HCT116 (cell line): ENCODE results near the gene ETFA. TPM values are rescaled to one million over a fixed set of nuclear protein-coding genes. Genes with fewer than 3 reads are reported as not detected.

Experiments used
- ATAC-seq: fragments of 200-7000 bp; cut with Tn5 transposase; 2 replicates; pipeline ENCODE4 v1.9.1; 2020; ENCODE audit warnings: mild to moderate bottlenecking, moderate library complexity
- BruUV-seq: library from RNA; stranded (reverse); fragments of 400-500 nt; replicated peaks from 2 replicates; lab custom pipeline; 2021; lab: Mats Ljungman, UMichigan
- CTCF ChIA-PET: fragments of 300-600 bp; sonication (Branson Sonifier 250); formaldehyde crosslinking; loops from one replicate; lab custom pipeline; 2021; ENCODE audit warnings: antibody characterized with exemption; lab: Charles Lee
- POLR2A ChIA-PET: fragments of 300-600, 350-600 bp; sonication (Branson Sonifier 250); formaldehyde crosslinking; loops from one replicate; lab custom pipeline; 2021; ENCODE audit warnings: antibody characterized with exemption; lab: Charles Lee
- RAD21 ChIA-PET, 2 experiments: fragments of 300-600 bp; sonication (Branson Sonifier 250); formaldehyde crosslinking; loops; one replicate each; lab custom pipeline; 2023; ENCODE audit warnings: low total read pairs in 2 of 2; ENCODE audit not compliant: uncharacterized antibody in 2 of 2, unreplicated experiment in 2 of 2, low non-redundant PET in 1 of 2; lab: Charles Lee
- DNase-seq: peaks from one replicate; pipeline ENCODE4 v3.0.0-alpha.2; 2010; ENCODE audit warnings: low read depth, low spot score
- H2AFZ ChIP-seq: fragments of 200-600 bp; shearing (Covaris generic), sonication (generic); 2 replicates; pipeline ENCODE4 v1.6.1; 2017; ENCODE audit warnings: low read depth, mixed run types, mixed read lengths, antibody characterized with exemption, low read length; ENCODE audit not compliant: poor library complexity, severe bottlenecking
- H3K27ac ChIP-seq: 2 replicates; pipeline ENCODE4 v1.5.1; 2012; ENCODE audit warnings: low read depth, low read length
- H3K27me3 ChIP-seq: fragments of 200-600 bp; sonication (generic); 2 replicates; pipeline ENCODE4 v1.6.1; 2016; ENCODE audit warnings: mixed run types, low read length, mixed read lengths; ENCODE audit not compliant: insufficient read depth
- H3K36me3 ChIP-seq, 2 experiments: fragments of 200-500 bp in 1 of 2; fragments of 200-600 bp in 1 of 2; sonication (Bioruptor generic) in 1 of 2; sonication (generic) in 1 of 2; 2 replicates each; pipeline versions ENCODE4 v1.5.1 to v1.6.1; 2014 to 2016; ENCODE audit warnings: low read length in 2 of 2, inconsistent platforms in 1 of 2, mixed read lengths in 1 of 2, mixed run types in 1 of 2; ENCODE audit not compliant: insufficient read depth in 2 of 2, control insufficient read depth in 1 of 2
- H3K4me1 ChIP-seq, 2 experiments: fragments of 200-600 bp in 1 of 2; sonication (generic) in 1 of 2; 2 replicates each; pipeline versions ENCODE4 v1.5.1 to v1.6.1; 2012 to 2017; ENCODE audit warnings: low read length in 2 of 2, inconsistent platforms in 1 of 2, mild to moderate bottlenecking in 1 of 2, mixed read lengths in 1 of 2, mixed run types in 1 of 2, moderate library complexity in 1 of 2; ENCODE audit not compliant: insufficient read depth in 2 of 2, control insufficient read depth in 1 of 2
- H3K4me2 ChIP-seq: fragments of 200-600 bp; sonication (generic); 2 replicates; pipeline ENCODE4 v1.6.1; 2017; ENCODE audit warnings: mixed run types, low read length, mixed read lengths
- H3K4me3 ChIP-seq, 2 experiments: fragments of 200-600 bp in 1 of 2; sonication (generic) in 1 of 2; replicated peaks in 1 of 2; 2 replicates each; pipeline ENCODE4 v1.5.1; 2011 to 2016; ENCODE audit warnings: low read length in 2 of 2, control low read depth in 1 of 2, low read depth in 1 of 2, mild to moderate bottlenecking in 1 of 2, mixed read lengths in 1 of 2, mixed run types in 1 of 2
- H3K79me2 ChIP-seq: fragments of 200-600 bp; sonication (generic); 2 replicates; pipeline ENCODE4 v1.6.1; 2017; ENCODE audit warnings: mild to moderate bottlenecking, mixed run types, low read length, moderate library complexity, mixed read lengths; ENCODE audit not compliant: insufficient read depth
- H3K9ac ChIP-seq: fragments of 200-600 bp; sonication (generic); 2 replicates; pipeline ENCODE4 v1.6.1; 2016; ENCODE audit warnings: low read length, mixed read lengths
- H3K9me2 ChIP-seq: fragments of 200-600 bp; sonication (generic), shearing (Covaris generic); 2 replicates; pipeline ENCODE4 v1.6.1; 2017; ENCODE audit warnings: mixed run types, mild to moderate bottlenecking, moderate library complexity; ENCODE audit not compliant: insufficient read depth
- H3K9me3 ChIP-seq, 2 experiments: fragments of 200-500 bp in 1 of 2; fragments of 200-600 bp in 1 of 2; sonication (Bioruptor generic) in 1 of 2; sonication (generic) in 1 of 2; 2 replicates each; pipeline ENCODE4 v1.6.1; 2014 to 2017; ENCODE audit warnings: low read length in 2 of 2, mixed read lengths in 2 of 2, inconsistent platforms in 1 of 2, low read depth in 1 of 2, mild to moderate bottlenecking in 1 of 2, mixed run types in 1 of 2, moderate library complexity in 1 of 2; ENCODE audit not compliant: control insufficient read depth in 1 of 2, insufficient read depth in 1 of 2
- H4K20me1 ChIP-seq: fragments of 200-600 bp; sonication (generic), shearing (Covaris generic); 2 replicates; pipeline ENCODE4 v1.6.1; 2017; ENCODE audit warnings: mixed run types, mild to moderate bottlenecking, moderate library complexity; ENCODE audit not compliant: insufficient read depth
- ATF3 ChIP-seq: IDR thresholded peaks from 2 replicates; pipeline ENCODE4 v1.6.1; 2012
- CBX3 ChIP-seq: IDR thresholded peaks from 2 replicates; pipeline ENCODE4 v1.6.1; 2012; ENCODE audit warnings: low read depth
- CEBPB ChIP-seq: IDR thresholded peaks from 2 replicates; pipeline ENCODE4 v1.6.1; 2012; ENCODE audit warnings: low read depth
- CTCF ChIP-seq, 3 experiments: fragments of 200-600 bp in 1 of 3; sonication (generic) in 1 of 3; IDR thresholded peaks in 2 of 3; conservative IDR thresholded peaks in 1 of 3; 2 replicates each; pipeline ENCODE4 v1.5.1; 2012 to 2017; ENCODE audit warnings: low read depth in 2 of 3, low read length in 2 of 3, antibody characterized with exemption in 1 of 3, borderline replicate concordance in 1 of 3, control low read depth in 1 of 3, mild to moderate bottlenecking in 1 of 3, mixed read lengths in 1 of 3, mixed run types in 1 of 3, moderate library complexity in 1 of 3; ENCODE audit not compliant: insufficient read depth in 1 of 3
- EGR1 ChIP-seq: IDR thresholded peaks from 2 replicates; pipeline ENCODE4 v1.6.1; 2012; ENCODE audit warnings: low read depth
- ELF1 ChIP-seq: IDR thresholded peaks from 2 replicates; pipeline ENCODE4 v1.6.1; 2012; ENCODE audit warnings: low read depth, borderline replicate concordance
- EZH2phosphoT487 ChIP-seq: fragments of 200-600 bp; IDR thresholded peaks from 2 replicates; pipeline ENCODE4 v1.6.1; 2018; ENCODE audit warnings: antibody characterized with exemption, borderline replicate concordance
- JUND ChIP-seq: IDR thresholded peaks from 2 replicates; pipeline ENCODE4 v1.6.1; 2012
- MAX ChIP-seq: IDR thresholded peaks from 2 replicates; pipeline ENCODE4 v1.6.1; 2012
- POLR2A ChIP-seq: IDR thresholded peaks from 2 replicates; pipeline ENCODE4 v1.7.0; 2011; ENCODE audit warnings: borderline replicate concordance; ENCODE audit not compliant: insufficient read depth, insufficient read length; ENCODE audit errors: extremely low read depth
- POLR2AphosphoS5 ChIP-seq: IDR thresholded peaks from 2 replicates; pipeline ENCODE4 v1.6.1; 2011; ENCODE audit warnings: mild to moderate bottlenecking, low read depth, low read length, moderate library complexity
- RAD21 ChIP-seq: IDR thresholded peaks from 2 replicates; pipeline ENCODE4 v1.6.1; 2012; ENCODE audit warnings: low read depth, mild to moderate bottlenecking
- REST ChIP-seq: IDR thresholded peaks from 2 replicates; pipeline ENCODE4 v1.6.1; 2012; ENCODE audit warnings: low read depth
- SIN3A ChIP-seq: IDR thresholded peaks from 2 replicates; pipeline ENCODE4 v1.6.1; 2012; ENCODE audit warnings: low read depth
- SP1 ChIP-seq: IDR thresholded peaks from 2 replicates; pipeline ENCODE4 v1.6.1; 2012; ENCODE audit warnings: low read depth
- SRF ChIP-seq: IDR thresholded peaks from 2 replicates; pipeline ENCODE4 v1.6.1; 2012; ENCODE audit warnings: low read depth
- YY1 ChIP-seq: IDR thresholded peaks from 2 replicates; pipeline ENCODE4 v1.6.1; 2011; ENCODE audit warnings: low read length, low read depth, moderate library complexity, mild to moderate bottlenecking; ENCODE audit not compliant: insufficient replicate concordance; ENCODE audit errors: extremely low read depth
- ZBTB33 ChIP-seq: IDR thresholded peaks from 2 replicates; pipeline ENCODE4 v1.6.1; 2011; ENCODE audit warnings: mild to moderate bottlenecking, low read length, moderate library complexity; ENCODE audit not compliant: insufficient replicate concordance; ENCODE audit errors: extremely low read depth
- intact Hi-C: fragments of 100-400 bp; cut with micrococcal nuclease; formaldehyde crosslinking; loops from 2 replicates; pipeline ENCODE4 v1.10.0; 2022
- total RNA-seq: library from RNA; stranded (reverse); gene quantifications from one replicate; pipeline ENCODE4 v1.2.1, GENCODE V29; 2021; ENCODE audit not compliant: unreplicated experiment

ETFA gene
- total RNA-seq, 1 experiment from 2014 or later = 144 TPM

- DNase-seq (no peak), ATAC-seq (no peak)
- H4K20me1 ChIP-seq = no peaks in the 10 kb centered on the region
- H3K9me2 ChIP-seq = no peaks in the 10 kb centered on the region
- ChIA-PET CTCF (interaction anchor here (1.5 to 2.7 kb wide), 2 partner anchors 682 to 683 kb away, joined by 5 to 12 read pairs; no protein-coding TSS in a partner anchor), RAD21 (no interaction called here), POLR2A (no interaction called here)
- intact Hi-C loops = no loop called here
- no peak overlapping the region for H3K9ac ChIP-seq
- no TSS peak for BruUV-seq
- no peak overlapping the region for H3K27ac ChIP-seq
- H3K79me2 ChIP-seq = no peaks in the 10 kb centered on the region
- H3K36me3 ChIP-seq = no peaks in the 10 kb centered on the region
- H3K4me1 ChIP-seq = peaks cover 0 to 9% of the 10 kb centered on the region in 2 experiments; a peak in 2 of 4 replicates
- H3K4me2 ChIP-seq = no peak overlapping the region
- no peak overlapping the region for H3K4me3 ChIP-seq
- TF ChIP-seq POLR2A (no peak), MAX (no peak), EZH2phosphoT487 (no peak), ELF1 (no peak), EGR1 (no peak), ATF3 (no peak), CBX3 (no peak), SP1 (no peak), JUND (no peak), REST (no peak), ZBTB33 (no peak), POLR2AphosphoS5 (no peak), SRF (no peak), CTCF (IDR thresholded peaks at IDR 0.05 in 2 of 3, conservative IDR thresholded peaks at IDR 0.05 in 1 of 3; ENCODE audit: borderline replicate concordance in 1 of 3, insufficient read depth in 1 of 3, low read depth in 2 of 3, low read length in 2 of 3) (no peak), YY1 (no peak), SIN3A (no peak), RAD21 (no peak), CEBPB (no peak)
- H3K27me3 ChIP-seq = no peaks in the 10 kb centered on the region
- no peak overlapping the region for H2AFZ ChIP-seq
- H3K9me3 ChIP-seq = no peaks in the 10 kb centered on the region
These were observed 127.2 kb downstream of the ETFA start for GRCh38 chr15:76183930-76184649.
